ENCODE data around the gene EIF1. TPM values are rescaled to one million over a fixed set of nuclear protein-coding genes. Genes with fewer than 3 reads are reported as not detected.

Gene EIF1
- total and polyA plus RNA-seq, 2 of the 8 experiments (the other 6 are each of a cell fraction or from before 2014, with no cell fraction given), result 175 to 539 TPM

DNA sequence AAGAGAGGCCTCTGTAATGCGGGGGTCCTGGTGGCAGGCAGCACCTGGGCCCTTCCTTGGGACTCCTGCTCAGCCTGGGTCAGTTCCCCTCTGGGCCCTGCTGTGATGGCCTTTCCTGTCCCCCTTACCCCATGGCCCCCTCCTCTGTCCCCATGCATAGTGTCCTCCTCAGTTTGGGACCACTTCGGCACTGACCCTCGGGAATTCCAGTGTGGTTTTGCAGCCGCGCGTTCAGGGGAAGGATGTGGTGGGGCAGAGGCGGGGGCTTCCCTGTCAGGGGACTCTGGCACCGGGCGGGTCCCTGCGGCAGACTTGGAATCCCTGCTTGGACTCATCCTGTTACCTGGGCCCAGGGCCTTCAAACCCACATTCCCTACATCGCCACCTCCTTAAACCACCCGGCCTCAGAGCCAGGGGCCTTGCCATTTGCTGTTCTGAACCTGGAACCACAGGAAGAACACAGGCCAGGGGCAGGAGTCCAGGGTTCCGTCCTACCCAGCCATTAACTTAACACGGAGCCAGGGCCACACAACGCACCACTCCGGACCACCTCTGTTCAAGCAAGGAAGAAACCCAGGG is 31.4 kb upstream of the EIF1 start:
- no peaks in the 10 kb centered on the region for H4K20me1 ChIP-seq (replicated peaks in 1 of 2; ENCODE audit: control insufficient read depth in 1 of 2, insufficient read depth in 2 of 2, low read length in 2 of 2)
- FAIRE-seq, result no peak
- H3K9me3 ChIP-seq (ENCODE audit: insufficient read depth in 2 of 2, low read depth in 1 of 2, low read length in 1 of 2), result no peaks in the 10 kb centered on the region
- H2AK5ac ChIP-seq (ENCODE audit: low read depth, low read length), result no peak overlapping the region
- H4K8ac ChIP-seq (ENCODE audit: extremely low read depth, insufficient read depth, low read length), result no peak overlapping the region; the same call in 1 of the 2 replicates
- no peak overlapping the region for H3K4ac ChIP-seq (replicated peaks; ENCODE audit: insufficient read length, low read depth, low read length)
- H2BK5ac ChIP-seq (ENCODE audit: low read depth, low read length), result no peak overlapping the region
- H3K79me2 ChIP-seq (ENCODE audit: control insufficient read depth in 1 of 2, insufficient read depth in 2 of 2, low read length in 2 of 2), result no peaks in the 10 kb centered on the region
- H2AFZ ChIP-seq (ENCODE audit: low read length), result no peak overlapping the region; the same call in 1 of the 2 replicates
- TF ChIP-seq GABPA (IDR thresholded peaks at IDR 0.05; ENCODE audit: borderline replicate concordance, insufficient read depth, low read length), result no peak
- H3K4me2 ChIP-seq (ENCODE audit: insufficient read depth in 1 of 2, low read depth in 2 of 2, low read length in 2 of 2), result no peak overlapping the region
- 0 out of 2 replicates have a peak, but pooled peaks cover 3% of the 10 kb centered on the region for H3K23me2 ChIP-seq (ENCODE audit: low read depth, low read length)
- no peaks in the 10 kb centered on the region for H3K36me3 ChIP-seq (ENCODE audit: control insufficient read depth in 2 of 4, insufficient read depth in 4 of 4, low read length in 3 of 4)
- H2BK120ac ChIP-seq (replicated peaks; ENCODE audit: low read depth, low read length), result no peak overlapping the region
- H3K18ac ChIP-seq (ENCODE audit: extremely low read depth, low read length), result no peak overlapping the region
- POLR2A ChIA-PET (ENCODE audit: partially characterized antibody), result interaction anchor here (0.6 to 2.1 kb wide), 4 partner anchors 24 to 135 kb away, joined by 3 to 6 read pairs (median 3); no protein-coding TSS in a partner anchor
- H2BK20ac ChIP-seq (ENCODE audit: low read length), result no peak overlapping the region
- H3K23ac ChIP-seq (ENCODE audit: insufficient read length), result no peak overlapping the region
- H3K56ac ChIP-seq (replicated peaks; ENCODE audit: insufficient read length, low read depth, low read length), result no peak overlapping the region
- CTCF ChIA-PET (ENCODE audit: partially characterized antibody), result interaction anchor here (0.7 to 20.4 kb wide), 5 partner anchors 9 to 171 kb away, joined by 3 to 492 read pairs (median 4); partner anchors contain the start of gene EIF1
- H4K91ac ChIP-seq (replicated peaks; ENCODE audit: insufficient read length, low read length), result no peak overlapping the region
- H3K4me1 ChIP-seq (replicated peaks in 1 of 4; ENCODE audit: control insufficient read depth in 3 of 4, insufficient read depth in 4 of 4, low read length in 3 of 4), result peaks cover 0 to 24% (median 8%) of the 10 kb centered on the region in 4 experiments; a peak in 5 of 7 replicates
- no peak overlapping the region for H3K4me3 ChIP-seq (ENCODE audit: extremely low read depth in 1 of 4, insufficient read depth in 2 of 4, low read depth in 3 of 4, low read length in 4 of 4)
- H3K27me3 ChIP-seq (replicated peaks in 1 of 4; ENCODE audit: control insufficient read depth in 3 of 4, extremely low read depth in 1 of 4, insufficient read depth in 3 of 4, low read length in 3 of 4), result no peaks in the 10 kb centered on the region
- H3K14ac ChIP-seq (ENCODE audit: insufficient read length), result no peak overlapping the region
- no peak overlapping the region for H4K5ac ChIP-seq (ENCODE audit: insufficient read length, low read depth, low read length)
- H3K9ac ChIP-seq (replicated peaks in 1 of 4; ENCODE audit: extremely low read depth in 1 of 4, low read depth in 3 of 4, low read length in 3 of 4), result no peak overlapping the region
- H3K79me1 ChIP-seq (ENCODE audit: low read depth, low read length), result no peaks in the 10 kb centered on the region
- no peak overlapping the region for H2BK12ac ChIP-seq (ENCODE audit: low read depth, low read length)
- H3K27ac ChIP-seq (ENCODE audit: low read depth, low read length), result no peak overlapping the region
- DNase-seq (ENCODE audit: low read depth in 1 of 2, low spot score in 2 of 2), result no peak
- H2BK15ac ChIP-seq (ENCODE audit: low read length), result no peak overlapping the region
- WGBS, 2 experiments (ENCODE audit: extremely low coverage in 1 of 2, insufficient coverage in 1 of 2, insufficient read length in 1 of 2, insufficient replicate concordance in 2 of 2, low coverage in 1 of 2, low lambda C conversion rate in 2 of 2, missing lambda C conversion rate in 1 of 2), result 91% methylated on average over 13 of the region's 16 CpGs; no CpG with 5 or more reads in 1 of the 2 experiments
